Measurements from ENCODE around the gene EIF1AX.
"Not testable (repeated sequence)": the region's sequence is repeated elsewhere in the genome, so short reads cannot be mapped to it uniquely, and the experiment has no call there.

EIF1AX gene

DNA sequence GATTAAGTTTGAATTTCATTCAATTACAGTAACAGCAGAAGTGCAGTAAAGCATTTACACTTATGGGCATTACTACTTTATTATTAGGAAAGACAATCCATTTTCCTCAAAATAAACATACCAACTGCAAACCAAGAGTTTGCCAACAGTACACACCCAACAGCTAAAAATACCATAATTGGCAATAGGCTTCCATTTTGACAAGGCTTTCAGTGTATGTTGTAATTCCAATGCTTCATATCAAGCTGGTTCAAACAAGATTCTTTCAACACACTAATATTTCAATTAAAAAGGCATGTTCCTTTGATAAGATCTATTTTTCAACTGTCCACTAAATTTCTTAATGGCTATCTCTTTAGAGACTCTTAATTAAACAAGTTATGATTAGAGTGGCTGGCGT, 12.1 kb downstream of the EIF1AX start:
- in situ Hi-C loops (cut with MboI; ENCODE audit: low pct_unique_long_range_greater_than_20kb, low sequenced_read_pairs) = no loop called here
- DNase-seq = no peak

DNA sequence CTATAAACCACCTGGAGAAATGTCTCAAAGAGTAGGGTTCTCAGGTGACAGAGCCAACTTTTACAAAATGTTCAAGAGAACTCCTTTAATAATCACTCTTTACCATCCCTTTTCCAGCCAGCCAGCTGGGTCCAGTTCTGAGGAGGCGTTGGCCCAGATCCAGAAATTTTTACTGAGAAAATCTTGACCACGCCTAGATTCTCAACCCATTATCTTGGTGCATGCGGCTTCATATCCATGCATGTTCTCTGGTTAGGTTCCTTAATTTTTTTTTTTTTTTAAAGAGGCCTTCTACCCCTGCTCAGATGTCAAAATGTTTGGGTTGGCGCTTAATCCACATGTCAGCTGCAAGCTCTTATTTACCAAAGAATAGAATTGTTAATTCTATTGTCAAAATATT, 13.0 kb downstream of the EIF1AX start:
- in situ Hi-C loops (cut with MboI; ENCODE audit: low pct_unique_long_range_greater_than_20kb, low sequenced_read_pairs) = no loop called here
- DNase-seq = no peak

DNA sequence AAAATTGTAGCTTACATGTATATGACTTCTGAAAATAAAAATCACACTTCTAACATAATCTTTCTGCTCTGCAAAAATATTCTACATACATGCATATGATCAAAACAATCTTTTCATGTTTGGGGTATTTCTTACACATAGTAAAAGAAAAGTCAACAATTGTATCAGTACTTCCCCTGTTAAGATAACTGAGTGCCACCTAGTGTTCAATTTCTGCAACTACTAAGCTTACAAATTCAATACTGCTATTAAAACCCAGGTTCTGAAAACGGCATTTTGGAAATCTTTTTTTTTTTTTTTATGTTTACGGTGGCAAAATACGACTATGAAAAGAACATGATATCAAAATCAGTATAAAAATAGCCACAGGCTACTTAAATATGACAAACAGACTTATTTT, 14.2 kb downstream of the EIF1AX start:
- DNase-seq; in situ Hi-C loops (cut with MboI; ENCODE audit: low pct_unique_long_range_greater_than_20kb, low sequenced_read_pairs): not testable (repeated sequence)

DNA sequence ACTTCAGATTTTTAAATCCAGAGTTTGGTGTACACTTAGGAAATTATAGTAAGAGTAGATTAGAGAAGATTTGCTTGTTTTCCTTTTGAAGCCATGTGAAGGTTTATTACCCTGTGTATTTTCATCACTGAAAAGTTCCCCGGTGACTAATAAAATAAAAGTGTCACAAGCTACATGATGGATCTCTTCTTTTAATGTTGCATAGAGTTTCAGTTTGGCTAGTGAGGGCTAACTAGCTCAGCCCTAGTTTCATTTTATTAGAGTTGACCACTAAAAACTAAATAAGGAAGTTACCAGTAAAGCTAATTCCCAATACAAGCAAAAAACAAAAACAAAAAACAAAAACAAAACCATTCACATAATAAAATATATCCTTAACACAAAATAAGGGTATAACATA, 14.8 kb downstream of the EIF1AX start:
- in situ Hi-C loops (cut with MboI; ENCODE audit: low pct_unique_long_range_greater_than_20kb, low sequenced_read_pairs); DNase-seq: not testable (repeated sequence)

- no peak for DNase-seq
- in situ Hi-C loops (cut with MboI; ENCODE audit: low pct_unique_long_range_greater_than_20kb, low sequenced_read_pairs) = no loop called here
Measured at GRCh38 chrX:20124964-20125363, 16.7 kb downstream of the EIF1AX start.

- no peak for DNase-seq
- in situ Hi-C loops (cut with MboI; ENCODE audit: low pct_unique_long_range_greater_than_20kb, low sequenced_read_pairs) = no loop called here
Measured at GRCh38 chrX:20118065-20118824, 23.4 kb downstream of the EIF1AX start.

GRCh38 chrX:20116577-20117240, 24.9 kb downstream of the EIF1AX start, which contains the start of gene MAP7D2:
TSS of gene MAP7D2 (minus strand) at chrX:20116907. CDS start at chrX:20116879, 28 bp downstream.
- no peak for DNase-seq

DNA sequence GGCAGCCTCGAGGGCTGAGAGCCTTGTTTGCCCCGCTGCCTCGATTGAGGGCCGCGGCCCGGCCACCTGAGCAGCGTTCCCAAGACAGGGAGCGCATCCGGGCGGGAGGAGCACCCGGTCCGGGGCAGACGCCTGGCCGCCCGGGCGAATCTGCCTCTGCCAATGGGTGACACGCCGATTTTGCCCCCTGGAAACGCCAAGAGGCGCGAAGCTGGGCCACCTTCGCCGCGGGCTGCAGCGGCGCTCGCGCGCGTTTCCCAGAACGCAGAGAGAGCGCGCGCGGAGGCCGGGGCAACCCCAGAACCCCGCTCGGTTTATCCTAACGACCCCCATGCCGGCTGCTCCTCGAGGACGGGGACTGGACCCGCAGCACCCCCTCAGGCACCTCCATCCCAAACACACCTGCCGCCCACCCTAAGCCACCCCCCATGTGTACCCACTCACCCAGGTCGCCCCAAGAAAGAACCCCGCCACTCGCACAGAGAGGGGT, 25.5 kb downstream of the EIF1AX start:
- no peak for DNase-seq
- in situ Hi-C loops (cut with MboI; ENCODE audit: low pct_unique_long_range_greater_than_20kb, low sequenced_read_pairs) = no loop called here

More at GRCh38 chrX:20116577-20117240, 24.9 kb downstream of the EIF1AX start, which contains the start of gene MAP7D2:
- in situ Hi-C loops (cut with MboI; ENCODE audit: low pct_unique_long_range_greater_than_20kb, low sequenced_read_pairs) = no loop called here

GRCh38 chrX:20112022-20112774, 29.4 kb downstream of the EIF1AX start:
- no peak for DNase-seq
- in situ Hi-C loops (cut with MboI; ENCODE audit: low pct_unique_long_range_greater_than_20kb, low sequenced_read_pairs) = no loop called here

GRCh38 chrX:20111271-20111670, 30.4 kb downstream of the EIF1AX start:
- DNase-seq = no peak
- in situ Hi-C loops (cut with MboI; ENCODE audit: low pct_unique_long_range_greater_than_20kb, low sequenced_read_pairs) = no loop called here

DNA sequence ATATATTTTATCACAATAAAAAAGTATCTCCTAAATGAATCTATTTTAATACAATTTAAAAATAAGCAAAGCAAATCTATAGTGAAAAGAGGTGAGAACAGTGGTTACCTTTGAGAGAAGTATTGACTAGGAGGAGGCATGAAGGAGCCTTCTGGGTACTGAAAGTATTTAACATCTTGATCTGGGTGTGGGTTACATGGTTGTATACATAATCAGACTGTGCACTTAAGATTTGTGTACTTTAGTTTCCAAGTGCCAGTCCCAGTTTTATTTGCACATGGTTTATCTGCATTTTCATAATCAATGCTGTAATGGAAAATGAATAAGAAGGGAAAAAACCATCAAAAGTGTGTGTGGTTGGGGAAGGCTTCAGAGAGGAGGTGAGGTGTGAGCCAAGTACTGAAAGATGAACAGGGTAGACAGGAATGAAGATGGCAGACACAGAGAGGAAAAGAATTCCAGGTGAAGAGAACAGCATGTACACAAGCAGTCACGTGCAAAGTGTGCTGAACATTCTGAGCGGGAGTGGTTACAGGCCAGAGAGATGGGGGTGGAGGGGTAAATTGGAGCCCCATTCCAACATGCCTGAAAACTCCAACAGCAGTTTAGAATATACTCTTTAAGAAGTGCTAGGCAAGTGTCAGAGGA, 39.6 kb downstream of the EIF1AX start:
- in situ Hi-C loops (cut with MboI; ENCODE audit: low pct_unique_long_range_greater_than_20kb, low sequenced_read_pairs) = no loop called here

GRCh38 chrX:20091499-20091898, 50.1 kb downstream of the EIF1AX start:
- in situ Hi-C loops (cut with MboI; ENCODE audit: low pct_unique_long_range_greater_than_20kb, low sequenced_read_pairs) = no loop called here
- no peak for DNase-seq

More for the DNA sequence above, 39.6 kb downstream of the EIF1AX start:
- DNase-seq = no peak

- no peak for DNase-seq
- in situ Hi-C loops (cut with MboI; ENCODE audit: low pct_unique_long_range_greater_than_20kb, low sequenced_read_pairs) = no loop called here
Measured at GRCh38 chrX:20089845-20090244, 51.8 kb downstream of the EIF1AX start.

GRCh38 chrX:20080277-20080676, 61.4 kb downstream of the EIF1AX start:
- DNase-seq = no peak

More at GRCh38 chrX:20080277-20080676, 61.4 kb downstream of the EIF1AX start:
- in situ Hi-C loops (cut with MboI; ENCODE audit: low pct_unique_long_range_greater_than_20kb, low sequenced_read_pairs) = no loop called here

Data from KBM-7 (cell line).